Germinal center (tissue), 1 donor: ENCODE measurements around the gene CDKL1.
"Not testable (repeated sequence)": the region's sequence is repeated elsewhere in the genome, so short reads cannot be mapped to it uniquely, and the experiment has no call there.

Experiments
- DNase-seq: peaks from one replicate; pipeline ENCODE4 v3.0.0; 2012; ENCODE audit warnings: mixed read lengths, low spot score

The CDKL1 gene

DNA sequence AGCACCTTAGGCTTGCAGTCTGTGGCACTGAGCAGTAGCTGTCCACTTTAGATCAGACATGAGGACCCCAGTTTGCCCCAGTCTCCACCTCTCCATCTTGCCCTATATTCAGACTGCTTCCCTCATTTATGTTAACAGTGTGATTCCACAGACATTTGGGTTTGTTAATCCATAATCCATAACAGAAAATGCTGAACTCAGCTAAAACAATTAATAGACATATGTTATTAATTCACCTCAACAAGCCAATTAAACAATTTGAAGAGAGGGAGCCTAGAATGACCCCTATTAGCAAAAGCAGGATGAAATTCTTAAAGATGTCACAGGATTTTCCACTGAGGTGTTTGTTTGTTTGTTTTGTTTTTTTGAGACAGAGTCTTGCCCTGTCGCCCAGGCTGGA lies 9.1 kb downstream of the CDKL1 start:
- DNase-seq, result no peak

DNA sequence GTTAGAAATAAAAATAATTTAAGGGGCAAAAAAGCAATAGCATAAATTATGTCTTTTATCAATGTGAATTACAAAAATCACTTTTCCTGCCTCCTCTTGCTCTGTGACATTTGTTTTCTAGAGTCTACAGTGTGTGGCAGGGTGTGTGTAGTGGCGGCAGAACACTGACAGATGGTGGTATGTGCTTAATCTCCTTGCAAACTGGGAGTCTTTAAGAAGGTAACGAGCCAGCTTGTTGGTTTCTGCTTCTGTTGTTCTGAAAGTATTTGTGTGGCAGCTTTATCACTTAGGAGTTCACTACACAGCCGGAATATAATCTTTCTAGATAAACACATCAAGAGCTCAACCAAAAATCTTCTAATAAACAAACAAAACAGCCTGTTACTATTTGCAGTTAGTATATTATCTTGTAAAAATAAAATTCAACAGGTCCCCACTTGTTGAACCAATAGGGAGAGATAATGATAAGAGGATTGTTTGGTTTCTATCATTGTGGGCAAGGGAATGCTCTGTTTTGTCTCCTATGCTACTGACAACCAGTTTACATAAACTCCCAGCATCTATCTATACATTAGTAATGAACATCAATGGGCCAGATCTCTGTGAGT lies 13.0 kb downstream of the CDKL1 start:
- DNase-seq, result no peak

DNA sequence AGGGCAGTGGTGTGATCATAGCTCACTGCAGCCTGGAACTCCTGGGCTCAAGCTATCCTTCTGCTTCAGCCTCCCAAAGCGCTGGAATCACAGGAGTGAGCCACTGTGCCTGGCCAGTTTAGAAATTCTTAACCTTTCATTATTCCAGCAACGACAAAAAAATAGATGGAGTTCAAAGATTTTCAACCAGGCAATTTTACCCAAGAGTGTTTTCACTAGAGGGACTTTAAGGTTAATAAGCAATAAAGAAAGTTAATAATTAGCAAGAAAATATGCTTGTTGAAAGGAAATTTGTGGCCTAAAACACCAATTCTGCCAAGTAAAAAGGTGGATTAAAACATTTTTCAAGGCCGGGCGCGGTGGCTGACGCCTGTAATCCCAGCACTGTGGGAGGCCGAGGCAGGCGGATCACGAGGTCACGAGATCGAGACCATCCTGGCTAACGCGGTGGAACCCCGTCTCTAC lies 14.8 kb downstream of the CDKL1 start:
- DNase-seq, result no peak

DNA sequence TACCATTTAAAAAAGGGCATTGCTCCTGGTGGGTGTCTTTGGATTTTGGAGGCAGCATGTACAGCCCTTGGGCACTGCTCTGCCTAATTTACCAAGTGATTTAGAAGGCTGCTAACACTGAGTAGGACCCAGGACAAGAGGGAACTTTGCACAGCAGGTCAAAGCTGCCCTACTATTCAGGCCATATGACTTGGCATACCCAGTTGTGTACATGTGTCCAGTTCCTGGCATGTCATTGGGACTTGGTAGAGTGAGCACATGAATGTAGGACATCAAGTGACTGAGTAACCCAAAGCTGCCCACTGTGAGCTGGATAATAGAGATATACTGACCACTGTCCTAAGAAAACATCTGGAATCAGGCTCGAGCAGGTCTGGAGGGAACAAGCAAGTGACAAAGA lies 15.7 kb downstream of the CDKL1 start:
- DNase-seq, result no peak

DNA sequence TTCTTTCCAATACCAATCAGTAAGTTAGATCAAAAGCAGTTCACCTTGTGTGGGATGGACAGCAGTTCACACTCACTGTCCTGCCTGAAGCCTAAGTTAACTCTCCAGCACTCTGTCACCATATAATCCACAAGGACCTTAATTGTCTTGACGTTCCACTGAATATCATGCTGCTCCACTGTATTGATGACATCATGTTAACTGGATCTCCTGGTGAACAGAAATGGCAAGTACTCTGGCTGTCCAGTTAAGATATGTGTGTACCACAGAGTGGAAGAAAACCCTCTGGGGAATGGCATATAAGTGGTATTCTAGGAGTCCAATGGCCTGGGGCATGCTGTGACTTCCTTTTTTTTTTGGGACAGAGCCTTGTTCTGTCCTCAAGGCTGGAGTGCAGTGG lies 16.2 kb downstream of the CDKL1 start:
- no peak for DNase-seq

DNA sequence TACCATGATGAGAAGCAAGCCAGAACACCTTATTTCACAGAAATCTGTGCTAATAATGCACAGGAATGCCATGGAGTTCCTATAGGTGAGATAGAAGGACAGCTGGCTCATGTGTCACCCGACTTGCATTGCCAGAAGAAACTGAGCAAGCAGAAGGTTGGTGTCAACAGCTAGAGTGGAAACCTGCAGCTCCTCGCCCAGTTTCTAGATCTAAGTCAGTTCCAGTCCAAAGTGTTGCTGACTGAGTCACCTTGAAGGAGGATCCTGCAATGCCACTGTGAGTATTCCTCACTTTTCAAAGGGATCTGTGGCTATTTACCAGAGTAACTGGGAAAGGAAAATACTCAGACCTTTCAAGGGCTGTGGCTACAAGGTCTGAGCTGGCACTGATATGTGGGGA lies 17.1 kb downstream of the CDKL1 start:
- DNase-seq, result no peak

DNA sequence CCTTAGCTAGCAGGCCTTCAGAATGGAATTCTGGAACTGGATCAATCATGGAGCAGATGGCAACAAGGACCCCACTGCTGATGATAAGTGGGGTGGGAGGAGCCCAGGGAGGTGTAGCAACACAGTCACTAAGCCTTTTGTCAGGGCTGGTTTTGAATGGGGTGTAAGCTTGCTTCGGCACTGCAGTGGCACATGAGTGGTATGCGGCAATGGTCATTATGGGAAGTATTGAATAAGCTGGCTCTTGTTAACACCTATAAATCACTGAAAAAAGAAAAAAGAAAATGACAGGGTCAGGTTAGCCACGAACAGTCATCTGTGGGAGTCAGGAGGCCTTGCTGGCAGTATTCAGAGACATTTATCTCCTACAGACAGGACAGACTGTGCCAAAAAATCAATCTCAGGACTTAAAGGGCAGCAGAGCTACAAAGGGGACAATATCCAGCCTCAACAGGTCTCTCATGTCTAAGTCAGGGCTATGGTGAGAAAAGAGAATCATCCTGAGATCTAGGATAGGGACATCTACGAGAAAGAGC lies 19.1 kb downstream of the CDKL1 start:
- DNase-seq, result no peak

DNA sequence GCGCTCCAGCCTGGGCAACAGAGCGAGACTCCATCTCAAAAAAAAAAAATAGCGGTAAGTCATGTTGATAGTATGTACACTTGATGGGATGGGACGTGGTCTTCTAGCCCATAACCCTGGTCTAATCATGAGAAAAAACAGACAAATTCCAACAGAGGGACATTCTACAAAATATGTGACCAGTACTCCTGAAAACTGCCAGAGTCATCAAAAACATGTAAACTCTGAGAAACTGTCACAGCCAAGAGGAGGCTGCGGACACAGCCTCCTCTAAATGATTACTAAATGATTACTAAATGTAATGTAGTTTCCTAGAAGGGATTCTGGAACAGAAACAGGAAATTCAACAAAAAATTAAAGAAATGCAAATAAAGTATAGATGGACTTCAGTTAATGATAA lies 20.9 kb downstream of the CDKL1 start:
- no peak for DNase-seq

DNA sequence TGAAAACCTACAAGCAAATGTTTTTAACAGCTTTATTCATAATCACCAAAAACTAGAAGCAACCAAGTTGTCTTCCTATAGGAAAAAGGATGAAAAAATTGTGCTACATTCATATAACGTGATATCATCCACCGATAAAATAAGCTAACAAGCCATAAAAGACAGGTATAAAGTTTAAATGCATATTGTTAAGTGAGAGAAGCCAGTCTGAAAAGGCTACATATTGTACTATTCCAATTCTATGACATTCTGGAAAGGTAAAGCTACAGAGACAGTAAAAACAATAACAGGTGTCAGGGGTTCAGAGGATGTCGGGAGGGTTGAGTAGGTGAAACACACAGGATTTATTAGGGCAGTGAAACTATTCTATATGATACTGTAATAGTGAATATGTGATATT lies 22.7 kb downstream of the CDKL1 start:
- no peak for DNase-seq

DNA sequence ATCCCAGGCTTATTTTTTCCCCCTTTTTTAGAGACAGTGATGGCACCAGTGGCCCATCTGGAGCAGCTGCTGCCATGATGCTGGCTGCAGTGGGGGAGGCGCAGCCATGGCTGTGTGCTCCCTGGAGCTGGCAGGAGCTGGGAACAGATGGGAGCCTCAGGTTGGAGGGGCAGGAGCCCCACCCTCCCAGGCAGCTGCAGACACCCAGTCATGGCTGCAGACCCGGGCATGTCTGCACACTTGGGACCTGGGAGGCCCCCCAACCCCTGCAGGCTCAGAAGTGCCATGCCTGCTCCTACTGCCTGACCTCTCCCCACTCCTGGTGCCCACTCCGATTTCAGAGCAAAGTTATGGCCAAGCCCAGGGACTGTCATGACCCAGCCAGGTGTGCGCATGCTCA lies 25.1 kb downstream of the CDKL1 start:
- no peak for DNase-seq

DNA sequence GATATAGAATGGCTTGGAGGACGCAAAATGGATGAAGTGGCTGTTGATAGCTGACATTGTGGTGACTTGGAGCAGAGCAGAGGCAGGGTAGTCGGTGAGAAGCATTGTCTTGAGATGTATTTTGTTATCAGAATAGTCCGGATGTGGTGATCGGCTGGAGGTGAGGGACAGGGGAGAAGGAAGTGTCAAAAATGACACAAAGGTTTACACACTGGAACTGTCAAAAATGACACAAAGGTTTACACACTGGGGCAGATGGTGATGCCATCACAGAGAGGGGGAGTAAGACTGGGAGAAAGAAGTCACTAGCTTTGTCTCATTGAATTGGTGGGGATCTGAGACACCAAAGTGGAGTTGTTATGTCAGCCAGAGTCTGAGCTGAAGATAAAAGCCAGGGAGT lies 30.1 kb downstream of the CDKL1 start:
- DNase-seq, result no peak

DNA sequence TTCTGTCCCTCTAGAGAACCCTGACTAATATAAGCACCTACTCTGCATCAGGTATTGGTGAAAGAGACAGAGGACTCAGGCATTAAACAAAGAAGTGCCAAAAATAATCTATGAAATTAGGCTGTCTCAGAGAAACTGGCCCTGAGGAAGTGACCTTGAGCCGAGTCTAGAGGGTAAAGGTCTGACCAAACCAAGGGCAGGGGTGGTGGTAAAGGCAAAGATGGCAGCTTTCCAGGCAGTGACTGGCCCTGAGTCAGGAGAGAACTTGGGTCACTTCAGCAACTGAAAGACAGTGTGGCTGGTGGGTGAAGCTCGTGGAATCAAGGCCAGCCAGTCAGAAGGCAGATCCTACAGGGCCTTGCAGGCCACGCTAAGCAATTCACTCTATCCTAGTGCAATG lies 30.6 kb downstream of the CDKL1 start:
- DNase-seq, result no peak

DNA sequence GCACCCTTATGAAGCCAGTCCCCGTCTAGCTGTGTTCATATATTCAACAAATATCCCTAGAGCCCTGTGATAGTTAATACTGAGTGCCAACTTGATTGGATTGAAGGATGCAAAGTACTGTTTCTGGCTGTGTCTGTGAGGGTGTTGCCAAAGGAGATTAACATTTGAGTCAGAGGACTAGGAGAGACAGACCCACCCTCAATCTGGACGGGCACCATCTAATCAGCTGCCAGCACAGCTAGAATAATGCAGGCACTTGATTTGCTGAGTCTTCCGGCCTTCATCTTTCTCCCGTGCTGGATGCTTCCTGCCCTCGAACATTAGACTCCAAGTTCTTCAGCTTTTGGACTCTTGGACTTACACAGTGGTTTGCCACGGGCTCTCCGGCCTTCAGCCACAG lies 31.1 kb downstream of the CDKL1 start:
- DNase-seq, result not testable (repeated sequence)

DNA sequence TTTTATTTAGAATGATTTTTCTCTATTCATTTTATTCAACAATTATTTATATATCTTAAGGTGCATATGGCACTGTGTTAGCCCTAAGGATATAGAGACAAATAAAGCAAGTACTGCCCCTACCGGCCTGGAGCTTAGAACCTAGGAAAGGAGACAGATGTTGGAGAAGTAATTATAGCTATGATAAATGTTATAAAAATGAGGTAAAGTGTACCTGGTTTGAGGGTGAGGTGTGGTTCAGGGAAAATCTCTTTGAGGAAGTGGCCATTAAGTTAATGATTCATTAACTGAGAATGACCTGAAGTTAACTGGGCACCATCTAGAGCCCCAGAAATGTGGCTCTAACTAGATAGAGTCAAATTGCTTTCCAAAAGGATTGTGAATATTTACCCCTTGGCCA lies 31.9 kb downstream of the CDKL1 start:
- DNase-seq, result no peak

DNA sequence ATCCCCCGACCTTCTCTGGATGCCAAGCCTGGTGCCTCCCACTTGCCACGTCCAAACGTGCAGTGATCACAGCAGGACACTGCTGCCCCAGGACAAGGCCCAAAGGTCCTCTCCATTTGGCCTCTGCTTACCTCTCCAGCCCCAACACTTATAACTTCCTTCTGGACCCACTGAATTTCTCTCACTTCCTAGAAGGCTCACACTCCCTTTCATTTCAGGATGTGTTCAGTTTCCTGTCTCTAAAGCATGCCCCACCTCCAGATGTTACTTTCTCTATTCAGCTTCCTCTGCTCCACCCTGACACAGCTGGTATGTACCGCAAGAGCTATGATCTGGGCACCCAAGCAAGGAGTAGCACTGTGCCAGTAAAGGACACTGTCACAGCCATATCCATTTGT lies 33.0 kb downstream of the CDKL1 start:
- DNase-seq, result peak; percentile 75

DNA sequence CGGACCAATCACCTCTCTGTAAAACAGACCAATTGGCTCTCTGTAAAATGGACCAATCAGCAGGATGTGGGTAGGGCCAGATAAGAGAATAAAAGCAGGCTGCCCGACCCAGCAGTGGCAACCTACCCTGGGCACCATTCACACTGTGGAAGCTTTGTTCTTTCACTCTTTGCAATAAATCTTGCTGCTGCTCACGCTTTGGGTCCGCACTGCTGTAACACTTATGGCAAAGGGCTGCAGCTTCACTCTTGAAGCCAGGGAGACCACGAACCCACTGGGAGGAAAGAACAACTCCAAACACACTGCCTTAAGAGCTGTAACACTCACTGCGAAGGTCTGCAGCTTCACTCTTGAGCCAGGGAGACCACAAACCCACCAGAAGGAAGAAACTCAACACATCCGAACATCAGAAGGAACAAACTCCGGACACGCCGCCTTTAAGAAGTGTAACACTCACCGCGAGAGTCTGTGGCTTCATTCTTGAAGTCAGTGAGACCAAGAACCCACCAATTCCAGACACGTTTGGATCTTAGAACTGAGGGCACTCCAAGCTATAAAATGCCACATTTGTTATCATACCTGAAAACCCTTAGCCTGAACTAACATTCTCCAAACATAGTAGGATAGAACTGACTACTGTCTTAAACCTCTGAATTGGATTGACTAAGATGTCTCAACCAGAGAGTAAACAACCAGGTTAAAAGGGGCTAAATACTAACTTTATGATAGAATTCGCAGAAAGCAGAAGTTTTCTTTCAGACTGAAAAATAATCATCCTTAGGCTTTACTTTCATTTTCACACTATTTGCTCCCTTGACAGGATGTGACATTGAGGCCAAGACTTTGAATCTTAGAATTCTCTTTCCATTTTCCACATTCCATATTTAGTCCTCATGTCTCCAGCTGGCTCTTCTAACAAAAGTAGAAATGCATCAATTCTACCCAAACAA lies 33.6 kb downstream of the CDKL1 start:
- DNase-seq, result peak; percentile 33

DNA sequence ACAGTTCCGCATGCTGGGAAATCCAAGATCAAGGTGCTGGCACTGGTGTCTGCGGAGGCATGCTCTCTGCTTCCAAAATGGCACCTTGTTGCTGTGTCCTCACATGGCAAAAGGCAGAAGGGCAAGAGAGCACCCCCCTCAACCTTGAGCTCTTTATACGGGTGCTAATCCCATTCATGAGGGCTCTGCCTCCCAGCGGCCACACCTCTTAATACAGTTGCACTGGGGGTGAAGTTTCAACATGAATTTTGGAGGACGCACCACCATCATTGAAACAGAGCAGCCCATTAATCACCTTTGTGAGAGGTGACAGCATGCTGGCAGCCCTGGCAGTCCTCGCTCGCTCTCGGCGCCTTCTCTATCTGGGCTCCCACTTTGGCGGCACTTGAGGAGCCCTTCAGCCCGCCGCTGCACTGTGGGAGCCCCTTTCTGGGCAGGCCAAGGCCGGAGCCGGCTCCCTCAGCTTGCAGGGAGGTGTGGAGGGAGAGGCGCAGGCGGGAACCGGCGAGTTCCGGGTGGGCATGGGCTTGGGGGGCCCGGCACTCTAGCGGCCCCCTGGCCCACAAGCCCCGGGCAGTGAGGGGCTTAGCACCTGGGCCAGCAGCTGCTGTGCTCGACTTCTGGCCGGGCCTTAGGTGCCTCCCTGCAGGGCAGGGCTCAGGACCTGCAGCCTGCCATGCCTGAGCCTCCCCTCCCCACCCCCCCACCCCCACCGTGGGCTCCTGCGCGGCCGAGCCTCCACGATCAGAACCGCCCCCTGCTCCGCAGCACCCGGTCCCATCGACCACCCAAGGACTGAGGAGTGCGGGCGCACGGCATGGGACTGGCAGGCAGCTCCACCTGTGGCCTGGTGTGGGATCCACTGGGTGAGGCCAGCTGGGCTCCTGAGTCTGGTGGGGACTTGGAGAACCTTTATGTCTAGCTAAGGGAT lies 34.9 kb downstream of the CDKL1 start:
- DNase-seq, result not testable (repeated sequence)

DNA sequence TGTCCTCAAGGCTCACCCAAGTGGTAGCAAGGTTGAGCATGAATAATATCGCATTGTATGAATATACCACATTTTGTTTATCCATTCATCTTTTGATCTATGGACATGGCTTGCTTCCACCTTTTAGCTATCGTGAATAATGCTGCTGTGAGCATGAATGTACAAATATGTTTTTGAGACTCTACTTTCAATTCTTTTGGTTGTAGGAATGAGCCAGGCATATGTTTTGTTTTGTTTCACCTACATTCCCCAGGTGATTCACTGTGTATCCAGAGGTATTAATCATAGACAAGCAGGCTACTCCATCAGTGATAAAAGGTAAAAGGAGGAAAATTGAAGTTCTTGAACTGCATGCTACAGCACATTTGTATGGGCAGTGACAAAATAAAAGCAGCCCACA lies 35.8 kb downstream of the CDKL1 start:
- no peak for DNase-seq

DNA sequence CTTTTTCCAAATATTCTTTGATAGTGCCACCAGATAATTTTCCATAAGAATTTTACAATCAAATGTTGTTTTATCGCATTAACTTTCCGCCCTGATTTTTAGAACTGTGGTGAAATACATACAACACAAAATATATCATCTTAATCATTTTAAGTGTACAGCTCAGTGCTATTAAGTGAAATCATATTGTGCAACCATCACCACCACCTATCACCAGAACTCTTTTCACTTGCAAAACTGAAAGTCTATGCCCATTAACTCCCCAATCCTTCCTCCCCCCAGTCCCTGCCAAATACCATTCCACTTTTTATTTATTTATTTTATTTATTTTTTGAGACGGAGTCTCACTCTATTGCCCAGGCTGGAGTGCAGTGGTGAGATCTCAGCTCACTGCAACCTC lies 36.6 kb downstream of the CDKL1 start:
- no peak for DNase-seq

DNA sequence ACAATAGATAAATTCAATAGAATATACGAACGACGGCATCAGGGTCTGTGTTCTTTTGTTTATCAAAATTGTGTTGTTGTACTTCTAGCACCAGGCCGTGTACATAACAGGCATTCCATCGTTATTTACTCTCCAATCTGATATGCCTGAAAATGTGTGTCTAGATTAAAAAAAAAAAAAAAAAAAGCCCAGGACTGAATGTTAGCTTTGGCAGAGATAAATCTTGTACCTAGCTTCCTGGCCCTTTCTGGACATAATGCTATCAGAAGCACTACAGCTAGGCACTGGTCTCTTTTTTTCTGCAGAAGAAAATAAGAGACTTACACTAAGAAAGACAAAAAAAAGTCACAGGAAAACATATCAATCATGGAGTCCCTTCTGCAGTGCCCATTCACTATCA lies 37.0 kb downstream of the CDKL1 start:
- DNase-seq, result no peak

DNA sequence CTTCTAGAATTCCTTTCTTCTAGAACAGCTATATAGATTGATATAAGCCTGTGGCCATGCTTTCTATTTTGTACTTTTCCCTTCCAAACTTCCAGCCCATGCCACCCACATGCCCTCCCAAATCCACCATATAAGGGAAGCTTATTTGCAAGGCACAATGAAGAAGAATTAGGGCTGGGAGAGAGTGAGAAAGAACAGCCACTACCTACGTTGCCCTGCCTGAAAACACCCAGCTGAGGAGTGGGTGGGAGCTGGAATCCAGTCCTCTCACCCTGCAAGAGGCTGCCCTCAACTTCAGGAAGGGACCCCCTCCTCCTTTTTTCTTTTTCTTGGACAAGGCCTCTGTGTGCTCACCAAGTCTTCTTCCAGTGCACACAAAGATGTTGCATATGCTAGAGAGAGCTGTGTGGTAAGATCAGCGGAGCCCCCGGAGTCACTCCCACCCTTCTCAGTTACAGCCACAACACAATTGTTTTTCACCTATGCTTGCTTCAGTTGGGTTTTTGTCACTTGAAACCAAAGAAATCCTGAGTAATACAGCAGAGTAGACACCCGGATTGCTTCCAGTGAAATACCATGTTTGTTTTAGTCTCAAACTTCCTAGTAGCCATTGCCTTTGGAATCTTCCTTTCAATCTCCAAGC lies 38.8 kb downstream of the CDKL1 start:
- no peak for DNase-seq

DNA sequence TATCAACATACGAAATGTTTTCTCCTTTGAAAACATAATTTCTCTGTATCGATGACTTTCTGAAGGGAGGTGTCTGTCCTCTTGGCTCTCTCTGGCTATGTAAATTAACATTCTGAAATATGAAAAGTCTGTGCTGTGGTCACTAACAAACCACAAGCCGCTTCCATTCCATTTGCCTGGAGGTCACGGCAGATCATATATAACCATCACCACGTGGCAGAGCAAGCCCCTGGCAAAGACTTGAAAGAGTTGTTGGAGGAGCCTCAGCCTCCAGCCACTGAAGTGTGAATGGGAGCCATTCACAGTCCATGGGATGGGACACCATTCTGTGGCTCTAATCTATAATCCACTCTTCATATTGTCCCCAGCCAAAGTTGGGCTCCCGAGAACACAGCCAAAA lies 39.6 kb downstream of the CDKL1 start:
- no peak for DNase-seq
